PFSK-1 (cell line): ENCODE results near the gene PLAC1.

ENCODE experiments used
- FOXP2 ChIP-seq: optimal IDR thresholded peaks from 2 replicates; pipeline ENCODE3; 2011; ENCODE audit warnings: borderline replicate concordance, control low read depth, inconsistent platforms; ENCODE audit not compliant: insufficient read depth; ENCODE audit errors: extremely low read length, extremely low read depth
- REST ChIP-seq, 2 experiments: IDR thresholded peaks; 2 replicates each; pipeline versions ENCODE4 v1.6.1 to v1.8.0; 2011 to 2012; ENCODE audit warnings: low read depth in 2 of 2, low read length in 2 of 2, control low read depth in 1 of 2, inconsistent platforms in 1 of 2, mild to moderate bottlenecking in 1 of 2, moderate library complexity in 1 of 2; ENCODE audit not compliant: insufficient read depth in 1 of 2

GRCh38 chrX:134647477-134647877 lies 10.8 kb downstream of the PLAC1 start:
- TF ChIP-seq REST (IDR thresholded peaks at IDR 0.05; ENCODE audit: insufficient read depth in 1 of 2, low read depth in 2 of 2, low read length in 2 of 2) = no peak
- TF ChIP-seq FOXP2 = no peak
